ENCODE results near the gene CPED1.

The CPED1 gene

GRCh38 chr7:121261207-121261884 is 272.8 kb downstream of the CPED1 start:
- TF ChIP-seq CTCF (IDR thresholded peaks at IDR 0.05; ENCODE audit: low read depth, low read length, missing control alignments): no peak
- no peak for DNase-seq (ENCODE audit: extremely low read depth, low read depth)
- no peak overlapping the region for H3K4me3 ChIP-seq (replicated peaks; ENCODE audit: low read depth, low read length)

DNA sequence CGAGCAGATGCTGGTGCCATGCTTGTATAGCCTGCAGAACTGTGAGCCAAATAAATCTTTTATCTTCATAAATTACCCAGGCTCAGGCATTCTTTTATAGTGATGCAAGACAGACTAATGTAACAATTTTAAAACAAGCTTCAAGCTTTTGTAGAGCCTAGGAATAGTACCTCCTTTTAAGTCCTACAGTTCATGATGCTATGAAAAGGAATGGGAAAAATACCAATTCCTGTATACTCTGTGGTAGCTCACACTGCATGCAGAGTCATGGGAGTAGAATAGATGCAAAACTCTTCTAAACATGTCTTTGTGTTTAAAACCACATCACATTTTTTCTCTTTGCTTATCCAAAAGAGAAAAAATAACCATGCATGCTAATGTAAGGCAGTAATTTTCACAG is 273.7 kb downstream of the CPED1 start:
- no peak for TF ChIP-seq CTCF (IDR thresholded peaks at IDR 0.05; ENCODE audit: low read depth, low read length, missing control alignments)
- no peak for DNase-seq (ENCODE audit: extremely low read depth, low read depth)

GRCh38 chr7:121262969-121263368 is 274.5 kb downstream of the CPED1 start:
- no peak for TF ChIP-seq CTCF (IDR thresholded peaks at IDR 0.05; ENCODE audit: low read depth, low read length, missing control alignments)
- H3K4me3 ChIP-seq (replicated peaks; ENCODE audit: low read depth, low read length): no peak overlapping the region
- no peak for DNase-seq (ENCODE audit: extremely low read depth, low read depth)

More for the DNA sequence above, 273.7 kb downstream of the CPED1 start:
- H3K4me3 ChIP-seq (replicated peaks; ENCODE audit: low read depth, low read length): no peak overlapping the region

DNA sequence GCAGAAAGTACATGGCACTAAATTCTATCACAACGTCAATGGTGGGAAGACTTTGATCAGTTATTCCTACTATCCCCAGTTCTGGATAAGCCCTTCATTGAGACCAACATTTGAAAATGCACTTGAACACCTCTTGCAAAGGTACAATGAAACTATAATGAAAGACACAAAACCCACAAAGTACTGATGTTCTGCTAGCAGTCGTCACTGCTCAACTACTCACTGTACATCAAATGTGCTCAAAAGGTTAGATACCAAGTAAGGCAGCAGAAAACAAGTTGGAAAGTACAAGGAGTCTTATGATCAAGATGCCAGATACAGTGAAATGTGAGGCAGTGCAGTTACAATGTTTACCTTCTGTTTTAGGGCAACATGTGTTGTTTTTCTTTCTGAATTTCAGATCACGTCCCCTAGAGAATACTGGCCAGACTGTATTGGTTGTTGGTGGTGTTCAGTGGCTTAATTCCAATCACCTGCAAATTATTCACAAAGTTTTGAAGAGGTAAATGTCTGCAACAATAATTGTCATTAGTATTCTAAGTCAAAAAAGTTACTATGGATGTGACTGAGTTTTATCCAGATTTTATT is 277.9 kb downstream of the CPED1 start:
- TF ChIP-seq CTCF (IDR thresholded peaks at IDR 0.05; ENCODE audit: low read depth, low read length, missing control alignments): no peak
- H3K4me3 ChIP-seq (replicated peaks; ENCODE audit: low read depth, low read length): no peak overlapping the region
- no peak for DNase-seq (ENCODE audit: extremely low read depth, low read depth)

- DNase-seq (ENCODE audit: extremely low read depth, low read depth): no peak
- no peak overlapping the region for H3K4me3 ChIP-seq (replicated peaks; ENCODE audit: low read depth, low read length)
- TF ChIP-seq CTCF (IDR thresholded peaks at IDR 0.05; ENCODE audit: low read depth, low read length, missing control alignments): no peak
Measured at GRCh38 chr7:121267612-121268011, 279.1 kb downstream of the CPED1 start.

DNA sequence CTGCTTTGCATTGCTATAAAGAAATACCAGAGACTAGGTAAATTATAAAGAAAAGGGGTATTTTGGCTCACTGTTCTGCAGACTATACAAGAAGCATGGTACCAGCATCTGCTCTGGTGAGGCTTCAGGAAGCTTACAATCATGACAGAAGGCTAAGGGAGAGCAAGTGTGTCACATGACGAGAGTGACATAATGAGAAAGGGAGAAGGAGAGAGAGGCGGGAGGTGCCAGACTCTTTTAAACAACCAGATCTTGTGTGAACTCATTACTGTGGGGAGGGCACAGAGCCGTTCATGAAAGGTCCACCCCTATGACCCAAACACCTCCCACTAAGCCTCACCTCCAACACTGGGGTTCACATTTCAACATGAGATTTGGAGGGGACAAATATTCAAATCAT is 281.3 kb downstream of the CPED1 start:
- no peak overlapping the region for H3K4me3 ChIP-seq (replicated peaks; ENCODE audit: low read depth, low read length)
- DNase-seq (ENCODE audit: extremely low read depth, low read depth): no peak
- TF ChIP-seq CTCF (IDR thresholded peaks at IDR 0.05; ENCODE audit: low read depth, low read length, missing control alignments): no peak

Data from HFF-Myc (cell line).